CD4-positive, alpha-beta T cell treated with Interferon gamma for 1 hour (primary cell): ENCODE results near the gene PPIP5K2.
"Not testable (repeated sequence)": the region's sequence is repeated elsewhere in the genome, so short reads cannot be mapped to it uniquely, and the experiment has no call there.

Experiments
- DNase-seq: peaks from one replicate; pipeline ENCODE4 v3.0.0-alpha.2; 2020

Gene PPIP5K2

DNA sequence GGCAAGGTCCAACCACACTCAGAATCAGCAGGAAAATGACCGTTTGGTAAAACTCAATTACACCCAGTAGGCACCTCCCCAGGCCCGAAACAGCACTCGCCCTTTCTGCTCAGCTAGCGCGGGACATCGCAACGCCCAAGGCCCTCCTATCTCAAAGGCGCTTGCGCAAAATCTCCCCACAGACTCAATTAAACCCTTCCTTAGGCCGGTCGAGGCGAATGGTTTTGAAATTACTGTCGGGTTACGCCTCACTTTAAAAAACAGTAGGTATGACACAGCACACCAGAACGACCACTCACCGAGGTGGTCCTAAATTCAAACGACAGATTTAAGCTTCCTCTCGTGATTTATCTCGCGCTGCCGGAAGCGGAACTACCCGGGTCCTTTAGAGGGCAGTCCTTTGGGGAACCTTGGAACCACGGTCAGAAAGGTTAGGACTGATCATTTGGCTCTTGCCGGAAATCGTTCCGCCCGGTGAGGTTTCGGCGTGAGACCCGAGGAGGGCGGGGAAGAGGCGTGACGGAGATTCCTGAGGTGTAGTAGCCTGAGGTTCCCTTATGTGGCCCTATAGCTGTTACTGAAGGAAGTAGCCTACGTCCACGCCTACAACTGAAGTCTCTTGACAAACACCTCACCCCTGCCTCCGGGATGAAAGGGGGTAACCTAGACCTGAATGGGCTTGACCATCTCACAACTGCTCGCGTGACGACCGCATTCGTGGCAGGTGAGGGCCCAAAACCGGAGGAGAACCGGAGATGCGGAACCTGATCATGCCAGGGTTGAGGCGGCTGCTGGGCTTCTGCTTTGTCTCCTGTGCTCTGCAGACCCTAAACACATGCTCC, at the start of gene PPIP5K2, which contains the start of gene GIN1:
Gene PPIP5K2, plus strand, starts transcription at position 537 of the 842 bp plus-strand sequence. CDS start 9,289 bp downstream, outside the sequence.
Gene GIN1, minus strand, starts transcription at position 374 of the 842 bp plus-strand sequence. CDS start 11,431 bp downstream, outside the sequence.
- DNase-seq = peak; percentile 94

DNA sequence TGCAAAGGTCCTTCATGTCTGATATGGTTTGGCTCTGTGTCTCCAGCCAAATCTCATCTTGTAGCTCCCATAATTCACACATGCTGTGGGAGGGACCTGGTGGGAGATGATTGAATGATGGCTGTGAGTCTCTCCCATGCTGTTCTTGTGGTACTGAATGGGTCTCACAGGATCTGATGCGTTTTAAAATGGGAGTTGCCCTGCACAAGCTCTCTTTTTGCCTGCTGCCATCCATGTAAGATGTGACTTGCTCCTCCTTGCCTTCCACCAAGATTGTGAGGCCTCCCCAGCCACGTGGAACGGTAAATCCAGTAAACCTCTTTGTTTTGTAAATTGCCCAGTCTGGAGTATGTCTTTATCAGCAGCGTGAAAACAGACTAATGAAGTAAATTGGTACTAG, 46.6 kb upstream of the PPIP5K2 start:
- not testable (repeated sequence) for DNase-seq

- DNase-seq = no peak
Observed at GRCh38 chr5:103075442-103075841, 44.7 kb upstream of the PPIP5K2 start.

DNA sequence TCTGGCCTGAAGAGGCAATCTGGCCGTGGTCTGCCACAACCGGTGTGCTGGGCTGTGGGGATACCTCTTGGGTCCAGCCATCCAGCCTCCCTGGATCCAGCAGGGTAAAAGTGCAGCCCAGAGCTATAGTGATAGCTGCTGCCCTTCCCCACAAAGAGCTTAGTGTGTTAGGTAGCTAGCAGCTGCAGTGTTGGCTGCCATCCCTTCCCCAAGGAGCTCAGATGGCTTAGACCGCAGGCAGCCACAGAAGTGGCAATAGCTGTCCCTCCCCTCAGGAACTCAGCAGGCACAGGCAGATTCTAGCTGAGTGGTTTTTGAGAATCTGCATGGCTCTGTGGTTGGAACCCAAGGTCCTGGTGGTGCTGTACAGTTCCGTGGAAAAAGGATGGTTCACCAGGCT, 40.3 kb upstream of the PPIP5K2 start:
- DNase-seq = no peak

GRCh38 chr5:103086547-103086946, 33.6 kb upstream of the PPIP5K2 start:
- no peak for DNase-seq

DNA sequence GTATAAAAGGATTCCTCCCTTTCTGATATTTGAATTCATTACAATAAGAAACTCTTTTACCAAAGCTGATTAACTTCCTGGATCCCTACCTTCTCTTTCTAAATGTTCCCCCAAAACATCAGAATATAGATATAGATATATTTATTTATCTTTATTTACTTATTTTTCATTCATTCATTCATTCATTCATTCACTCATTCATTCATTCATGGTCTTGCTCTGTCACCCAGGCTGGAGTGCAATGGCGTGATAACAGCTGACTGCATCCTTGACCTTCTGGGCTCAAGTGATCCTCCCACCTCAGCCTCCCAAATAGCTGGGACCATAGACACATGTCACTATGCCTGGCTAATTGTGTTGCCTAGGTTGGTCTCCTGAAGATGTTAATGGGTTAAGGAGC, 30.8 kb upstream of the PPIP5K2 start:
- no peak for DNase-seq

DNA sequence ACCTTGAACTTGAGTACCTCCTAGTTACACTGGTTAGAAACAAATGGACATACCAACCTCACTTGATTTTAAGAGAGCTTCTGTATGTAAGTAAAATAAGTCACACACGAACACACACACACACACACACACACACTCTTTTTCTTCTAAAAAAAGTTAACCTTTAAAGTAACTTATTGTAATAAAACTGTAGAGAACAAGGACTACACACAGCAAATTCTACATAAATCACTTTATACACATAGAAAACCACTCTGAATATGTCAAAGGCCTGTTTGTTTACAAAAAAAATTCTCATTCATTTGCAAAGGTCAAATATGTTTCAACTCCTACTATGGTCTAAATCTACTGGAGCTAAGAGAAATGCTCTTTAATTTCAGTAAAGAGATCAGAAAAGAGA, 29.3 kb upstream of the PPIP5K2 start:
- no peak for DNase-seq

DNA sequence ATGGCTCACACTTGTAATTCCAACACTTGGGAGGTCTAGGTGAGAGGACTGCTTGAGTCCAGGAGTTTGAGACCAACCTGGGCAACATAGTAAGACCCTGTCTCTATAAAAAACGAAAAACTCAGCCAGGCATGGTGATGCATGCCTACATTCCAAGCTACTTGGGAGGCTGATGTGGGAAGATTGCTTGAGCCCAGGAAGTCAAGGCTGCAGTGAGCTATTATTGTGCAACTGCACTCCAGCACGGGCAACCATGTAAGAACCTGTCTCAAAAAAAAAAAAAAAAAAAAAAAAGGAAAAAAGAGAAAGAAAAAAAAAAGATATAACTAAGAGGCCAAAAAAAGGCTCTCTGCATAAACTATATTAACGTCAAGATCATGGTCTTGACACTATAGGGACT, 27.4 kb upstream of the PPIP5K2 start:
- DNase-seq = no peak

- DNase-seq = no peak
Observed at GRCh38 chr5:103093727-103094126, 26.4 kb upstream of the PPIP5K2 start.

DNA sequence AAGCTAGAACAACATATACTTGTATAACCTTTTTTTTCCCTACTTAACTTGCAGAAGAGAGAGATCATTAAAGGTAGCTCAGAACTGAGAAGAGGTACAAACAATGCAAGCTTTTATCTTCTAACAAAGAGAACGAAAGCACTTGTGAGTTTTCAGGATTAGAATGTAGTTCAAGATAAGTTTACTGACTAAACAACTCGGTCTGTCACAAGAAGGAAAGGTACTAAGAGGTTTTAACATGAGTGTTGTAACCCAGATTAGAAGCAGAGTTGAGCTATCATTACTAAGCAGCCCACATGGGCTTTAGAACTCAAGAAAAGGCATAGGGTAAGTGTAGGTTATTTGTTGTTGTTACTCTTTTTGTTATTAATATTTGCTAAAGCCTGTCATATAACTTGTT, 25.4 kb upstream of the PPIP5K2 start:
- DNase-seq = no peak

- DNase-seq = no peak
Observed at GRCh38 chr5:103098993-103099392, 21.1 kb upstream of the PPIP5K2 start.

DNA sequence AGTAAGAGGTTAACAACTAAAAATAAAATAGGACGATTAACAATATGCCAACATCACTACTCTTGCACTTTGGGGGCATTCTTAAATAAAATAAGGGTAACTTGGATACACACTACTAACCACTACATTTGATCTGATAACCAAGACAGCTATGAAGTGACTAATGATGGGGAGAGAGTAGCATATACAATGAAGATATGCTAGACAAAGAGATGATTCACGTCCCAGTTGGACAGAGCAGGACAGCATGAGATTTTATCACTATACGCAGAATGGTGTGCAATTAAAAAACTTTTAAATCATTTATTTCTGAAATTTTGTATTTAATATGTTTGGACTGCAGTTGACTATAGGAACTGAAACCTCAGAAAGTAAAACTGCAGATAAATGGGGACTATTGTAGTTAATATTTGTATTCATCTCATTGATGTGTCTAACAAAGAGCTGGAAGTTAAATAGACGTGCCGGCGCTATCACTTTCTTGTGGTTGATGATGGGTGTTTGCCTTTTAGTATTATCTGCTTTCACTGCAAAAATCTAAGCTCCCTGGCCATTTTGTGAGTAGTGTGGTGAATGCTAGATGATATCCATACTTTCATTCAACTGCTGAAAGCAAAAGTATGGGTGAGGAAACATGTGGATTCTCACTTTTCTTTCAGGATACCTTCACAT, 18.9 kb upstream of the PPIP5K2 start:
- no peak for DNase-seq

DNA sequence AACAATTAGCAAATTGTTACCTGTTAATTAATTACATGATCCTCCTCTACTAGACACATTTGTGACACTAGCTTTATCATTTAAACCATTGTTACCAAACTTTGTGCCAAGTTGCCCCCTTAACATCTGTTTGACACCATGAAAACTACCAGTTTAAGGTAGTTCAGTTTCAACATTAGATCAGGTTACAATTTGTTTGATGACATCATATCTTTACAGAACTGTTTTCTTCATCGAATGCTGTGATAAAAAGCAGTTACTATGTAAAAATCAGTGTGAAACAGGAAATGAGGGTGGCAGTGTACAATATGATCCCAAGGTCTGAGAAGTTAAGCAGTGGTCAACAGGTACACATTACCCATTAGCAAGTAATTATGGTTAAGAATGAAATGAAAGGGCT, 17.9 kb upstream of the PPIP5K2 start:
- no peak for DNase-seq

DNA sequence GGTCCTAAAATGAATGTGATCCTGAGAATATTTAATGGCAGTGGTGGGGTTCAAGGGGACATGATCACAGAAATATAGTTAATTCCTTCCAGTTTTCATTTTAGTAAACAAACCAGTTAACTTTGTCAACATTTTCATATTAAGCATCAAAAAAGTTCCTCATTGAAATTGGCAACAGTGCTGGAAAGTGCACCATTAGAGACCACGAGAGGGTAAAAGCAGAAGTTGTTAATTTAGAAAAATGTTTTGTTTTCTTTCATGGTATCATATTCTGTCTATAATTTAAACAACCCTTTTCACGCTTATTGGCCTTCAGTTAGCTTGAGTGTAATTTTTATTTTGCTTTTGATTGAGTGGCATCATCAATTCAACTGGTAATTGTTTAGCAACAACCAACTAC, 12.0 kb upstream of the PPIP5K2 start:
- DNase-seq = no peak

DNA sequence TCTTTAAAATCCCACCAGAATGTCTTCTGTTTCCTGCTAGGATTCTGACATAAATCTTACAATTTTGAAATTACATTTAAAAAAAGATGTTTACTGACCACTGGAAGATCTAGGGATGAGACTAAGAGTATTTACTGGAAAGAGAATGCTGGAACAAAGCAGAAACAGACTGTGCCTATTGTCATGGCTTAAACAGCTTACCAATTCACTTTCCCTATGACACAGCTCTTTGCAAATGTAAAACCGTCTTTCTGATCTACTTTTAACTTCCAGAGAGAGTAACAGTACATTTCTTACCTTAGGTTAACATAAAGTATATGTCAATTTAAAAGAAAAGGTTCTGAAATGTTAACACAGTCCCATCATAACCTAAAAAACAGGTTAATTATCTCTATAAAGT, 10.8 kb upstream of the PPIP5K2 start:
- DNase-seq = no peak

- no peak for DNase-seq
Observed at GRCh38 chr5:103110403-103110802, 9.7 kb upstream of the PPIP5K2 start.

DNA sequence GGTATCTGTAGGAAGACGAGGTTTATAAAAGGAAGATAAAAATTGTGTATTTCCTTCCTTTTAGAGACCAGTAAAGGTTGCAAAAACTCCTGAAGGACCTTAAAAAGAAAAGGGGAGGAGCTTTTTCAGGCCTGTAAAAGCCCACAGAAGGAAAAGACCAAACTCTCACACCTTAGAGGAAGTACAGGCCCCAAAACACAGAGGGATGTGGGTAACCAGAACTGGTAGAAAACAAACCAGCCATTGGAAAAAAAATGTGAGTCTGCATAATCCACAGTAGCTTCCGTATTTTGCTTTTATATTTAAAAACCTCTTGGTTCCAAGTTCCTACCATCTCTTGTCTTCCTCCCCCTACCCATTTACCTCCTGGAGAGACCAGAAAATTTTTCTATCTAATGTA, 8.6 kb upstream of the PPIP5K2 start:
- DNase-seq = no peak

DNA sequence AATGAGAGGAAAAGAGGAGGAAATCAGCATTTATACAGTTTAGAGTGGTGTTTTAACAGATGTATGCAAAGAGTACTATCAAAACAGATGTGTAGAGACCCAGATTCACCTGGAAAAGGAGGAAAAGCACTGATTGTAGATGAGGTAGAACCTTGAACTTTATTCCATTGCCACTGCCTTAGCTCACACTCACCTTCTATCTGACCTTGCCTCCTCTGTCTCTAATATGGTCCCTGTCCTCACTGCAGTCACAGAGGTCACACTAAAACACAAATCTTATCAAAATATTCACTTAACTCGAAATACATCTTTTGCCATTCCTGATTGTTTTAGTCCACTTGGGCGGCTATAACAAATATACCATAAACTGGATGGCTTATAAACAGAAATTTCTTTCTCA, 7.2 kb upstream of the PPIP5K2 start:
- DNase-seq = no peak

GRCh38 chr5:103114440-103114839, 5.7 kb upstream of the PPIP5K2 start:
- DNase-seq = no peak

GRCh38 chr5:103117471-103117991, 2.6 kb upstream of the PPIP5K2 start:
- DNase-seq = no peak

GRCh38 chr5:103119070-103119764, 884 bp upstream of the PPIP5K2 start:
- DNase-seq = no peak

- DNase-seq = no peak
Observed at GRCh38 chr5:103120607-103121200, 603 bp downstream of the PPIP5K2 start.

DNA sequence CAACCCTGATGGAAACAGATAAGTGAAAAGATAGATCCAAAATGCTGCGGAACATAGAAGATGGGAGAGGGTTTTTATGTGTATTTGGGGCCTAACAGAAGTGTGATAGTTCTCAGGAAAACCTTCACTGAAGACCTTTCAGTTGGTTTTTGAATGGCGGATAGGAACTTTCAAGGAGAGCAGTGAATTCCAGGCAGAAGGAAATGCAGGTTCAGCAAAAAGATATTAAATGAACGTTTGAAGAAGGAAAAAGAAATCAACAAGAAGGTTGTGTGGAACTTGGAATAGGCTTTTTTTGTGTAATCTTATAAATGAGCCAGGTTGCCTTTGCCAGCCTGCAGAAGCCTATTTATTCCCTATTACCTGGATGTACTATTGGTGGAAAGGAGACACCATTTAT, 2.1 kb downstream of the PPIP5K2 start:
- no peak for DNase-seq
